B cell (primary cell): ENCODE measurements around the gene BMPER. TPM values are rescaled to one million over a fixed set of nuclear protein-coding genes. Genes with fewer than 3 reads are reported as not detected.

ENCODE experiments used
- ATAC-seq: fragments of 200-7000 bp; cut with Tn5 transposase; one replicate; pipeline ENCODE4 v1.10.0; 2021; ENCODE audit warnings: low read depth, mild to moderate bottlenecking, moderate number of reproducible peaks, moderate library complexity
- CTCF ChIA-PET: fragments of 350-600 bp; sonication (Branson Sonifier 250); formaldehyde crosslinking; loops from one replicate; lab custom pipeline; 2021; ENCODE audit warnings: antibody characterized with exemption, inconsistent platforms; lab: Charles Lee
- POLR2A ChIA-PET: fragments of 350-600 bp; sonication (Branson Sonifier 250); formaldehyde crosslinking; loops from one replicate; lab custom pipeline; 2021; ENCODE audit warnings: antibody characterized with exemption; lab: Charles Lee
- DNase-seq: peaks from one replicate; pipeline ENCODE4 v3.0.0; 2013
- H2AFZ ChIP-seq: 2 replicates; pipeline ENCODE4 v1.6.1; 2012; ENCODE audit warnings: mild to moderate bottlenecking, low read depth, low read length; ENCODE audit not compliant: insufficient read depth, poor library complexity, severe bottlenecking
- H3K27ac ChIP-seq, 2 donors: 1 replicate in 1 of 2; 2 replicates in 1 of 2; pipeline ENCODE4 v1.5.1; 2012 to 2013; ENCODE audit warnings: low read length in 2 of 2, mild to moderate bottlenecking in 2 of 2, moderate library complexity in 1 of 2
- H3K27me3 ChIP-seq, 4 experiments: fragments of 200-600 bp in 1 of 4; sonication (generic) in 1 of 4; replicated peaks in 1 of 4; 1 replicate in 2 of 4; 2 replicates in 2 of 4; pipeline versions ENCODE4 v1.6.1 to v1.7.0; 2013 to 2016; ENCODE audit warnings: low read length in 3 of 4, mild to moderate bottlenecking in 2 of 4, mixed read lengths in 1 of 4, moderate library complexity in 1 of 4; ENCODE audit not compliant: insufficient read depth in 4 of 4, control insufficient read depth in 3 of 4; ENCODE audit errors: control extremely low read depth in 1 of 4
- H3K36me3 ChIP-seq, 2 experiments: replicated peaks in 1 of 2; 1 replicate in 1 of 2; 2 replicates in 1 of 2; pipeline versions ENCODE4 v1.6.1 to v1.7.1; 2013; ENCODE audit warnings: low read length in 1 of 2; ENCODE audit not compliant: insufficient read depth in 2 of 2, control insufficient read depth in 1 of 2; ENCODE audit errors: control extremely low read depth in 1 of 2, extremely low read depth in 1 of 2
- H3K4me1 ChIP-seq, 2 donors: fragments of 200-600 bp in 1 of 2; sonication (generic) in 1 of 2; 1 replicate in 1 of 2; 2 replicates in 1 of 2; pipeline versions ENCODE4 v1.5.1 to v1.6.1; 2013 to 2017; ENCODE audit warnings: low read length in 2 of 2; ENCODE audit not compliant: control insufficient read depth in 2 of 2, insufficient read depth in 2 of 2
- H3K4me2 ChIP-seq: replicated peaks from 2 replicates; pipeline ENCODE3; 2012; ENCODE audit warnings: mild to moderate bottlenecking, low read depth, low read length; ENCODE audit not compliant: poor library complexity, severe bottlenecking
- H3K4me3 ChIP-seq, 5 experiments: fragments of 200-600 bp in 1 of 5; sonication (generic) in 1 of 5; 1 replicate in 3 of 5; 2 replicates in 2 of 5; pipeline versions ENCODE4 v1.5.1 to v1.7.0; 2011 to 2016; ENCODE audit warnings: low read length in 4 of 5, mild to moderate bottlenecking in 4 of 5, low read depth in 2 of 5, control low read depth in 1 of 5, moderate library complexity in 1 of 5; ENCODE audit not compliant: insufficient read depth in 1 of 5; ENCODE audit errors: control extremely low read depth in 1 of 5, extremely low read depth in 1 of 5
- H3K79me2 ChIP-seq: fragments of 200-600 bp; sonication (generic); one replicate; pipeline ENCODE4 v1.6.0; 2016; ENCODE audit warnings: low read length; ENCODE audit not compliant: control insufficient read depth, insufficient read depth
- H3K9ac ChIP-seq: fragments of 200-600 bp; sonication (generic); 2 replicates; pipeline ENCODE4 v1.6.1; 2017; ENCODE audit warnings: mild to moderate bottlenecking, low read length, moderate library complexity
- H3K9me3 ChIP-seq, 3 donors: one replicate each; pipeline versions ENCODE4 v1.6.1 to v1.7.1; 2013; ENCODE audit warnings: low read length in 2 of 3; ENCODE audit not compliant: control insufficient read depth in 2 of 3, insufficient read depth in 1 of 3; ENCODE audit errors: control extremely low read depth in 1 of 3
- H4K20me1 ChIP-seq: 2 replicates; pipeline ENCODE4 v1.6.0; 2012; ENCODE audit warnings: mild to moderate bottlenecking, low read length; ENCODE audit not compliant: insufficient read depth, control insufficient read depth, poor library complexity, severe bottlenecking
- H3K27ac Mint-ChIP-seq: one replicate; pipeline ENCODE4 v1.8.0; 2021; ENCODE audit warnings: mixed read lengths
- H3K27me3 Mint-ChIP-seq: one replicate; pipeline ENCODE4 v1.8.0; 2021; ENCODE audit warnings: mixed read lengths
- H3K4me1 Mint-ChIP-seq: one replicate; pipeline ENCODE4 v1.8.0; 2021; ENCODE audit warnings: mixed read lengths
- H3K4me3 Mint-ChIP-seq: one replicate; pipeline ENCODE4 v1.8.0; 2021; ENCODE audit warnings: mixed read lengths
- H3K9me3 Mint-ChIP-seq: one replicate; pipeline ENCODE4 v1.8.0; 2022; ENCODE audit warnings: mixed read lengths; ENCODE audit not compliant: insufficient read depth
- CTCF ChIP-seq: fragments of 200-600 bp; IDR thresholded peaks from one replicate; pipeline ENCODE4 v1.8.0; 2022; ENCODE audit warnings: antibody characterized with exemption, mild to moderate bottlenecking
- EZH2 ChIP-seq: IDR thresholded peaks from 2 replicates; pipeline ENCODE4 v1.6.1; 2012; ENCODE audit warnings: borderline replicate concordance, low read depth, mild to moderate bottlenecking, moderate library complexity, low read length; ENCODE audit not compliant: insufficient read depth, poor library complexity, severe bottlenecking
- WGBS: methylation state at CpG from one replicate; pipeline ENCODE4 v1.1.5; 2013; ENCODE audit warnings: missing lambda C conversion rate; ENCODE audit not compliant: insufficient coverage; 5-methylcytosine and 5-hydroxymethylcytosine counted together
- intact Hi-C: fragments of 100-400 bp; cut with micrococcal nuclease; formaldehyde crosslinking; loops from one replicate; pipeline ENCODE4 v1.10.0; 2022
- polyA plus RNA-seq: library from polyadenylated mRNA; depleted of rRNA; stranded (reverse); fragments of >200 nt; gene quantifications from 2 replicates; pipeline ENCODE4 v1.2.3, GENCODE V29; 2012
- total RNA-seq, 2 donors: library from RNA; stranded (reverse); fragments of 120-200 nt in 1 of 2; gene quantifications; 1 replicate in 1 of 2; 2 replicates in 1 of 2; pipeline versions ENCODE4 v1.2.3 to v1.2.4, GENCODE V29; 2013 to 2022

The BMPER gene
- total and polyA plus RNA-seq, 2 donors (not counting 1 experiment from before 2014, with no cell fraction given), result not detected

- Mint-ChIP-seq H3K9me3 (no peaks in the 10 kb centered on the region), H3K4me3 (no peak overlapping the region), H3K27me3 (no peaks in the 10 kb centered on the region), H3K27ac (no peak overlapping the region), H3K4me1 (no peaks in the 10 kb centered on the region)
- ChIA-PET POLR2A (no interaction called here), CTCF (interaction anchor here (0.7 kb wide), 1 partner anchor 30 kb away, joined by 3 read pairs; no protein-coding TSS in a partner anchor)
- Histone ChIP-seq H4K20me1 (no peaks in the 10 kb centered on the region), H3K4me2 (no peak overlapping the region), H3K4me1 (no peaks in the 10 kb centered on the region), H3K4me3 (no peak overlapping the region), H3K9ac (no peak overlapping the region), H3K9me3 (no peaks in the 10 kb centered on the region), H3K79me2 (no peaks in the 10 kb centered on the region), H2AFZ (no peak overlapping the region), H3K27ac (no peak overlapping the region), H3K36me3 (no peaks in the 10 kb centered on the region), H3K27me3 (no peaks in the 10 kb centered on the region)
- ATAC-seq (no peak), DNase-seq (no peak)
- no peak for TF ChIP-seq CTCF
- TF ChIP-seq EZH2, result no peak
- intact Hi-C loops, result no loop called here
- 90% methylated on average over 3 of the region's 5 CpGs for WGBS
Measured at GRCh38 chr7:34022626-34023025, 117.3 kb downstream of the BMPER start.

GRCh38 chr7:34025600-34025999, 120.3 kb downstream of the BMPER start:
- no peaks in the 10 kb centered on the region for H3K4me1 ChIP-seq
- H2AFZ ChIP-seq, result no peak overlapping the region
- no peaks in the 10 kb centered on the region for H4K20me1 ChIP-seq
- H3K79me2 ChIP-seq, result no peaks in the 10 kb centered on the region
- DNase-seq, result no peak
- no peaks in the 10 kb centered on the region for H3K36me3 ChIP-seq
- intact Hi-C loops, result no loop called here
- H3K9ac ChIP-seq, result no peak overlapping the region
- no peaks in the 10 kb centered on the region for H3K9me3 ChIP-seq
- POLR2A ChIA-PET, result no interaction called here
- CTCF ChIA-PET, result no interaction called here
- H3K27ac ChIP-seq, result no peak overlapping the region
- Mint-ChIP-seq H3K4me3 (no peak overlapping the region), H3K9me3 (peaks cover 2% of the 10 kb centered on the region), H3K27ac (no peak overlapping the region), H3K4me1 (no peaks in the 10 kb centered on the region), H3K27me3 (no peaks in the 10 kb centered on the region)
- no peak for TF ChIP-seq EZH2
- TF ChIP-seq CTCF, result no peak
- no peak for ATAC-seq
- WGBS, result 64% methylated on average over 5 of the region's 5 CpGs
- H3K27me3 ChIP-seq, result no peaks in the 10 kb centered on the region
- no peak overlapping the region for H3K4me3 ChIP-seq
- H3K4me2 ChIP-seq, result no peak overlapping the region
